OCI-LY3 (cell line): ENCODE measurements around the gene KIF3A.

Experiments used
- EZH2phosphoT487 ChIP-seq: fragments of 200-600 bp; shearing (Covaris generic); IDR thresholded peaks from 2 replicates; pipeline ENCODE4 v1.6.1; 2018; ENCODE audit warnings: antibody characterized with exemption, mixed run types, low read depth
- TF ChIP-seq, protein P1 (sequence below): fragments of 200-600, 300-600 bp; sonication (generic); IDR thresholded peaks from 2 replicates; pipeline ENCODE4 v1.5.1; 2014; ENCODE audit warnings: antibody characterized with exemption, low read length, low read depth

- TF ChIP-seq, protein P1, sequence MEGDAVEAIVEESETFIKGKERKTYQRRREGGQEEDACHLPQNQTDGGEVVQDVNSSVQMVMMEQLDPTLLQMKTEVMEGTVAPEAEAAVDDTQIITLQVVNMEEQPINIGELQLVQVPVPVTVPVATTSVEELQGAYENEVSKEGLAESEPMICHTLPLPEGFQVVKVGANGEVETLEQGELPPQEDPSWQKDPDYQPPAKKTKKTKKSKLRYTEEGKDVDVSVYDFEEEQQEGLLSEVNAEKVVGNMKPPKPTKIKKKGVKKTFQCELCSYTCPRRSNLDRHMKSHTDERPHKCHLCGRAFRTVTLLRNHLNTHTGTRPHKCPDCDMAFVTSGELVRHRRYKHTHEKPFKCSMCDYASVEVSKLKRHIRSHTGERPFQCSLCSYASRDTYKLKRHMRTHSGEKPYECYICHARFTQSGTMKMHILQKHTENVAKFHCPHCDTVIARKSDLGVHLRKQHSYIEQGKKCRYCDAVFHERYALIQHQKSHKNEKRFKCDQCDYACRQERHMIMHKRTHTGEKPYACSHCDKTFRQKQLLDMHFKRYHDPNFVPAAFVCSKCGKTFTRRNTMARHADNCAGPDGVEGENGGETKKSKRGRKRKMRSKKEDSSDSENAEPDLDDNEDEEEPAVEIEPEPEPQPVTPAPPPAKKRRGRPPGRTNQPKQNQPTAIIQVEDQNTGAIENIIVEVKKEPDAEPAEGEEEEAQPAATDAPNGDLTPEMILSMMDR: no peak
- no peak for TF ChIP-seq EZH2phosphoT487
Measured at GRCh38 chr5:132655821-132656773, 81.2 kb downstream of the KIF3A start.
